ENCODE results near the gene TBKBP1. TPM values are rescaled to one million over a fixed set of nuclear protein-coding genes. Genes with fewer than 3 reads are reported as not detected.
A peak's percentile ranks its signal among the peaks of the same experiment; 100 is the strongest.

The TBKBP1 gene
- total RNA-seq, 1 donor from 2014 or later, result 3.0 TPM

GRCh38 chr17:47708312-47708863 lies 14.4 kb downstream of the TBKBP1 start:
- peaks cover 14% of the 10 kb centered on the region for H3K27me3 ChIP-seq
- H4K20me1 ChIP-seq (ENCODE audit: low read depth), result peaks cover 16% of the 10 kb centered on the region
- DNase-seq (ENCODE audit: low spot score), result no peak
- H3K4me1 ChIP-seq, result peaks cover 5% of the 10 kb centered on the region
- no peak for TF ChIP-seq CTCF (IDR thresholded peaks at IDR 0.05)
- no peak for TF ChIP-seq EZH2phosphoT487 (IDR thresholded peaks at IDR 0.05)
- TF ChIP-seq EZH2 (IDR thresholded peaks at IDR 0.05), result no peak
- no peak overlapping the region for H3K9ac ChIP-seq
- H3K27ac ChIP-seq, result no peak overlapping the region
- peak overlapping the region; percentile 10 for H3K4me2 ChIP-seq
- H3K27me3 Mint-ChIP-seq (ENCODE audit: insufficient read depth, low read depth), result peaks cover 12% of the 10 kb centered on the region
- H3K27ac Mint-ChIP-seq, result no peak overlapping the region
- H3K4me3 Mint-ChIP-seq, result no peak overlapping the region
- peaks cover 3% of the 10 kb centered on the region for H3F3A ChIP-seq (ENCODE audit: low read depth)
- H3K4me1 Mint-ChIP-seq, result peaks cover 22% of the 10 kb centered on the region
- H3K4me3 ChIP-seq, result no peak overlapping the region
- H3K36me3 ChIP-seq, result no peaks in the 10 kb centered on the region
- H3K9me3 Mint-ChIP-seq, result no peaks in the 10 kb centered on the region
- H3K79me2 ChIP-seq (ENCODE audit: low read depth), result no peaks in the 10 kb centered on the region
- no peak overlapping the region for H2AFZ ChIP-seq (replicated peaks)
- H3K9me3 ChIP-seq (ENCODE audit: low read depth), result no peaks in the 10 kb centered on the region
- peaks cover 7% of the 10 kb centered on the region for H3K36me3 Mint-ChIP-seq

DNA sequence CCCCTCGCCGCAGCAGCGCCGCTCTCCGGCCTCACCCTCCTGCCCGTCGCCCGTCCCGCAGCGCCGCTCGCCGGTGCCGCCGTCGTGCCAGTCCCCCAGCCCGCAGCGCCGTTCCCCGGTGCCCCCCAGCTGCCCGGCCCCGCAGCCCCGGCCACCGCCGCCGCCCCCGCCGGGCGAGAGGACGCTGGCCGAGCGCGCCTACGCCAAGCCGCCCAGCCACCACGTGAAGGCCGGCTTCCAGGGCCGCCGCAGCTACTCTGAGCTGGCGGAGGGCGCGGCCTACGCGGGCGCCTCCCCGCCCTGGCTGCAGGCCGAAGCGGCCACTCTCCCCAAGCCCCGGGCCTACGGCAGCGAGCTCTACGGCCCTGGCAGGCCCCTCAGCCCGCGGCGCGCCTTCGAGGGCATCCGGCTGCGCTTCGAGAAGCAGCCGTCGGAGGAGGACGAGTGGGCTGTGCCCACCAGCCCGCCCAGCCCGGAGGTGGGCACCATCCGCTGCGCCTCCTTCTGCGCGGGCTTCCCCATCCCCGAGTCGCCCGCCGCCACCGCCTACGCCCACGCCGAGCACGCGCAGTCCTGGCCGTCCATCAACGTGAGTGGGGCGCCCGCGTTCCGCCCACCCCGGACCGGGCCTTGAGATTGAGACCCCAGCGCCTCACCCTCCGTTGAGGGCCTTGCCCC lies 15.0 kb downstream of the TBKBP1 start:
- Histone ChIP-seq H4K20me1 (ENCODE audit: low read depth) (peaks cover 16% of the 10 kb centered on the region), H3K4me2 (no peak overlapping the region), H3K27me3 (peaks cover 14% of the 10 kb centered on the region), H3K27ac (no peak overlapping the region), H3K36me3 (no peaks in the 10 kb centered on the region), H2AFZ (replicated peaks) (no peak overlapping the region), H3K9me3 (ENCODE audit: low read depth) (no peaks in the 10 kb centered on the region), H3K9ac (no peak overlapping the region), H3K4me3 (no peak overlapping the region), H3K79me2 (ENCODE audit: low read depth) (no peaks in the 10 kb centered on the region), H3F3A (ENCODE audit: low read depth) (peaks cover 3% of the 10 kb centered on the region), H3K4me1 (peaks cover 5% of the 10 kb centered on the region)
- DNase-seq (ENCODE audit: low spot score), result peak; percentile 52
- Mint-ChIP-seq H3K36me3 (peaks cover 7% of the 10 kb centered on the region), H3K9me3 (no peaks in the 10 kb centered on the region), H3K27me3 (ENCODE audit: insufficient read depth, low read depth) (peaks cover 12% of the 10 kb centered on the region), H3K27ac (no peak overlapping the region), H3K4me1 (peaks cover 21% of the 10 kb centered on the region), H3K4me3 (no peak overlapping the region)
- no peak for TF ChIP-seq CTCF (IDR thresholded peaks at IDR 0.05)
- TF ChIP-seq EZH2 (IDR thresholded peaks at IDR 0.05), result no peak
- no peak for TF ChIP-seq EZH2phosphoT487 (IDR thresholded peaks at IDR 0.05)

GRCh38 chr17:47709594-47709993 lies 15.6 kb downstream of the TBKBP1 start:
- Histone ChIP-seq H2AFZ (replicated peaks) (no peak overlapping the region), H3K27me3 (peaks cover 18% of the 10 kb centered on the region), H3K4me2 (no peak overlapping the region), H3K79me2 (ENCODE audit: low read depth) (no peaks in the 10 kb centered on the region), H3K4me3 (no peak overlapping the region), H3K36me3 (no peaks in the 10 kb centered on the region), H3F3A (ENCODE audit: low read depth) (peaks cover 3% of the 10 kb centered on the region), H3K4me1 (peaks cover 5% of the 10 kb centered on the region), H3K27ac (no peak overlapping the region), H4K20me1 (ENCODE audit: low read depth) (peaks cover 16% of the 10 kb centered on the region), H3K9me3 (ENCODE audit: low read depth) (no peaks in the 10 kb centered on the region), H3K9ac (no peak overlapping the region)
- no peak for TF ChIP-seq EZH2 (IDR thresholded peaks at IDR 0.05)
- no peak for TF ChIP-seq CTCF (IDR thresholded peaks at IDR 0.05)
- no peak for TF ChIP-seq EZH2phosphoT487 (IDR thresholded peaks at IDR 0.05)
- H3K27me3 Mint-ChIP-seq (ENCODE audit: insufficient read depth, low read depth), result peaks cover 16% of the 10 kb centered on the region
- no peaks in the 10 kb centered on the region for H3K9me3 Mint-ChIP-seq
- H3K4me3 Mint-ChIP-seq, result no peak overlapping the region
- H3K36me3 Mint-ChIP-seq, result peaks cover 7% of the 10 kb centered on the region
- H3K4me1 Mint-ChIP-seq, result peaks cover 20% of the 10 kb centered on the region
- no peak overlapping the region for H3K27ac Mint-ChIP-seq
- no peak for DNase-seq (ENCODE audit: low spot score)

All from neural progenitor cell (in vitro differentiated cells).